GM18502 (cell line): ENCODE data around the gene PCK2.
"Not testable (repeated sequence)": the region's sequence is repeated elsewhere in the genome, so short reads cannot be mapped to it uniquely, and the experiment has no call there.

Experiments
- ATAC-seq: cut with Tn5 transposase; IDR thresholded peaks from one replicate; pipeline ENCODE4 v1.9.1; 2021; ENCODE audit warnings: mild to moderate bottlenecking; ENCODE audit not compliant: unreplicated experiment, poor library complexity

PCK2 gene

DNA sequence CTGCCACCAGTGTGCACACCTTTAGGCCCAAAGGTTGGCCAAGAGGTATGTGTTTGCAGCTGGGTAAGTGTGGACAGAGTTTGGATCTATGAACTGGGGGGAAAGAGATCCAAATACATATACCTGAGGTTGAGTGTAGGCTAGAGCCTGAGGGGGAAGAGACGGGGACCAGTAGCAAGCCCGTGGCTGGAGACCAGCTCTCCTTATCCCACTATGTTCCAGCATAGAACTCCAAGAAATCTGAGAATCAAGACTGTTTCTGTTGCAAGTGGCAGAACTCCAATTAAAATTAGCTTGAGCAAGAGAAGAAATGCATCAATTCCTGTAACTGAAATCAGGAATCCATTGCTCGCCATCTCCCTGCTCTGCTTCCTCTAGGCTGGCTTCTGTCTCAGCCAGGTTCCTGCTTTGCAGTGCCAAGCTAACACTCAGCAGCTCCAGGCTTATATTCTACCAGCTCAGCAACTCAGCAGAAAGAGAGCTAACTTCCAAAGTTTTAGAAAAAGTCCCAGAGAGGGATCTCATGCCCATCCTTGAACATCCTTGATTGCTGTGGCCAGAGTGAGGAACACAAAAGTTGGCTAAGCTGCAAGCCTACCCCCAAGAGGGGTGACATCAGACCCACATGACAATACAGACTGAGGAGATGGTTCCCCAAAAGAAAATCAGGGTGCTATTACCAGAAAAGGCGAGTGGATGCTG lies 1.5 kb upstream of the PCK2 start:
- ATAC-seq: no peak

DNA sequence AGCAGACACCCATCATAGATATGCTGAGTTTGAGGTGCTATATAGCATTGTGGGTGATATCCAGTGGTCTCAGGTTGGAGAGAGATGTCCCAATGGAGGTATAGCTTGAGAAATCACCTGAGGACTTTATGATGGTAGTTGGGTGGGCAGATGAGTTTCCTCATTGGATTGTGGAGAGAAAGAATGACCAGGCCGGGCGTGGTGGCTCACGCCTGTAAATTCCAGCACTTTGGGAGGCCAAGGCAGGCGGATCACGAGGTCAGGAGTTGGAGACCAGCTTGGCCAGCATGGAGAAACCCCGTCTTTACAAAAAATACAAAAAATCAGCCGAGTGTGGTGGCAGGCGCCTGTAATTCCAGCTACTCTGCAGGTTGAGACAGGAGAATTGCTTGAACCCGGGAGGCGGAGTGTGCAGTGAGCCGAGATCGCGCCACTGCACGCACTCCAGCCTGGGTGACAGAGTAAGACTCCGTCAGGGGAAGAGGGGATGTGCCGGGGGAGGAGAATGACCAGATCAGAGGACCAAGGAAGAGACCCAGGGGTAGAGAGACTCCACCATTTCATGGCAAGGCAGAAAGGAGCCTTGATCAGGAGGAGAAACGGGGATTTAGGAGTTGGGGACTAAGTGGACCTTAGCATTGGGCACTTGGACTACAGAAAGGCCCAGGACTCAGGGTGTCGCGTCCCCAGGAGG lies 757 bp upstream of the PCK2 start:
- ATAC-seq: no peak

DNA sequence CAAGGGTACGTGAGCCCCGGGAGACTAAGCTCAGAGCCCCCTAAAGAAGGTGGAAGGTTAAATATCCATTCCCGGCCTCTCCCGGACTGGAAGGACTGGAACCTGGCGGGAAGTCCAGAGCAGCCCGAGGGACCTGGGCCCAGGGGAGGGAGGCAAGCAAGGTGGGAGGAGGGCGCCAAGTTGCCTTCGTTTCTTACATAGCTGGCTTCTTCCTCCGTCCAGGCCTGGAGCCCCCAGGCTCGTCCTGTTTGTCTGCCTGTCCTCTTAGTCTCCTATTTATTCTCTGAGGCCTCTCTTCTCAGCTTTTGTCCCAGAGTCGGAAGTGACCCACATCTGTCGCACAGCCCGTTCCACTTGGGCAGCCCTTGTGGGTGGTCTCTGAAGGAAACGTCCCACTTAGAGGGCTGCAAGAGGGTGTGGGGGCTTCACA lies 745 bp downstream of the PCK2 start:
- ATAC-seq: peak; percentile 0

DNA sequence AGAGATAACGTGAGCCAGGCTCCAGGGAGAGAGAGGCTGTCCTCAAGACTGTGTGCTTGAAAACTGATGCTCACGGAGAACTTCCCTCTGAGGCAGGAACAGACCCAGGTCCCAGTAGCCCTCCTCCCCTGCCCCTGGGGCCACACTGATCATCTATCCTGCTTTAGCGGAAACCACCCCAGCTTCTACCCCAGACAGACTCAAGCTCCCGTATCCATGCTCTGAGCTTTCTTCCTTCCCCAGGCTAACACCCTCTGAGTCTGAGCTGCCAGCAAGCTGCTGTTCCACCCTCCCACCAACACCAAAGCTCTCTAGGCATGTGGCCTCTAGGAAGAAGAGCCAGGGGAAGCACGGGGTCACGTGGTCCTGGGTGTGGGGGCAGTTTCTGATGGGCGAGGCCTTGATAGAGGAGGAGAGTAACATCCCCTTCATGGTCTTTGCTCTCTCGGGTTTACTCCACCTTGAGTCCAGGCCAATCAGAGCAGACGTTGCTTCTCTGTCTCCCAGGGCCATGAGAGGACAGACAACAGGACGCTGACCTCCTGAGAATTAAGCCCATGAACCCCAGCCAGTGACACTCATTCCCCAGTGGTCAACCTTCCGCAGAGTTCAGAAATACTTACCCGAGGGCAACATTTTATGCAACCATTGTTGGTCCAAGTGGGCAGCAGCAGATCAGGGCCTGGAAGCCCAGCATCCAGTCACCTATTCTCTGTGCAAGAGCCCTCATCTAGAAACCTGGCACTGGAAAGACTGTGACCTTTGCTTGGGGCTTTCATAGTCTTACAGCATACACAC lies 1.4 kb downstream of the PCK2 start:
- peak; percentile 71 for ATAC-seq

DNA sequence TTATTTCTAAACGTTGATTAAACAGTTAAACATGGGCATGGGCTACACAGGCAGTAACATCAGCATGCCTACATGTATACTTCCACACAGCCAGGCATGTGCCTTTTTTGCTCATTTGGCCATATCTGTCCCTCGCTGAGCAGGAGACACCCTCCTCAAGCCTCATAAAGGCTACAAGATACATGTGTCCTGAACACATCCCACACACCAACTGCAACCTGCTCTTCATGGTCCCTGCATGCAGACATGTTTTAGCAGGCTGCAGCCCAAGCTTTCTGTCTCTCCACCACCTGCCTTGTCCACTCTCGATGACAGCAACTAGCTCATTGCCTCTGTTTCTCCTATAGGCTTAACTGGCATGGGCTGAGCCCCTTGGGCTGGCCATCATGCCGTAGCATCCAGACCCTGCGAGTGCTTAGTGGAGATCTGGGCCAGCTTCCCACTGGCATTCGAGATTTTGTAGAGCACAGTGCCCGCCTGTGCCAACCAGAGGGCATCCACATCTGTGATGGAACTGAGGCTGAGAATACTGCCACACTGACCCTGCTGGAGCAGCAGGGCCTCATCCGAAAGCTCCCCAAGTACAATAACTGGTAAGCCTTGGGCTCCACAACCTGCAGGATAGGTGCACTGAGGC lies 2.6 kb downstream of the PCK2 start:
- ATAC-seq: no peak

DNA sequence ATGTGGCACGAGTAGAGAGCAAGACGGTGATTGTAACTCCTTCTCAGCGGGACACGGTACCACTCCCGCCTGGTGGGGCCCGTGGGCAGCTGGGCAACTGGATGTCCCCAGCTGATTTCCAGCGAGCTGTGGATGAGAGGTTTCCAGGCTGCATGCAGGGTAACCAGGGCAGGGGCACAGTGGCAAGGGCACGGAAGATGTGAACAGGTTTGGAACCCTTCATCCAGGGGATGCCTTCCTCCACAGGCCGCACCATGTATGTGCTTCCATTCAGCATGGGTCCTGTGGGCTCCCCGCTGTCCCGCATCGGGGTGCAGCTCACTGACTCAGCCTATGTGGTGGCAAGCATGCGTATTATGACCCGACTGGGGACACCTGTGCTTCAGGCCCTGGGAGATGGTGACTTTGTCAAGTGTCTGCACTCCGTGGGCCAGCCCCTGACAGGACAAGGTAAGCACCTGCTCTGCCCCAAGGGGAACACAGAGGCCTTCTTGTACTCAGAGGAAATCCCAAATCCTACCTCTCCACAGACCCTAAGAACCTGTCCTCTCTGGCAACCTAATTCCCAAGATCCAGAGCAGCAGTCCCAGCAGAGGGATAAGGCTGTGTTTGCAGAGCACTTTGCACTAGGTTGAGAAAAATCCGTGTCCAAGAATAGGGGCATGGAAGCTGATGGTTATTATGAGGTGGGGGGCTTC lies 4.3 kb downstream of the PCK2 start:
- no peak for ATAC-seq

DNA sequence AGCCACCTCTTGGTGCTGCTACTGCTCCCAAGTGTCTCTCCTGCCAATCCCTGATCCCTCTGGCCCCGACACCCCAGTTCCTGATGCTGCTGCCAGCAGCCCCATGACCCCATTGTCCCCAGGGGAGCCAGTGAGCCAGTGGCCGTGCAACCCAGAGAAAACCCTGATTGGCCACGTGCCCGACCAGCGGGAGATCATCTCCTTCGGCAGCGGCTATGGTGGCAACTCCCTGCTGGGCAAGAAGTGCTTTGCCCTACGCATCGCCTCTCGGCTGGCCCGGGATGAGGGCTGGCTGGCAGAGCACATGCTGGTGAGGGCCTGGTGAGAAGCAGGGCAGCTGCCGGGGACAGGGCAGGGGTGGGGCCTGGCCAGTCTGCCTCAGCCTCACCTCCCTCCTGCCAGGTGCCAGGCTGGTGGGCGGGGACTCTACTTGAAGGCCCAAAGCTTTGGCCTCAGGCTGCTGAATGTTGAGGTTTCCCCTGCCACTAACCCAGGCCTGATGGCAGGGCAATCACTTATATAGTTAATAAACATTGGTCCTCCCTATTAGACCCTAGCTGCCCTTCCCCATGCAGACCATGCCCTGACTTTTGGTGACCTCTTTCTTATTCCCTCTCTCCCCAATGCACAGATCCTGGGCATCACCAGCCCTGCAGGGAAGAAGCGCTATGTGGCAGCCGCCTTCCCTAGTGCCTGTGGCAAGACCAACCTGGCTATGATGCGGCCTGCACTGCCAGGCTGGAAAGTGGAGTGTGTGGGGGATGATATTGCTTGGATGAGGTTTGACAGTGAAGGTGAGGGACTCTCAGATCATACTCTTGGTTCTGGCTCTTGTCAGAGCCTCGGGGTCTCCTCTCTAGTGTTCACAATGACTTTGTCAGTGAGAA lies 5.1 kb downstream of the PCK2 start:
- ATAC-seq: no peak

DNA sequence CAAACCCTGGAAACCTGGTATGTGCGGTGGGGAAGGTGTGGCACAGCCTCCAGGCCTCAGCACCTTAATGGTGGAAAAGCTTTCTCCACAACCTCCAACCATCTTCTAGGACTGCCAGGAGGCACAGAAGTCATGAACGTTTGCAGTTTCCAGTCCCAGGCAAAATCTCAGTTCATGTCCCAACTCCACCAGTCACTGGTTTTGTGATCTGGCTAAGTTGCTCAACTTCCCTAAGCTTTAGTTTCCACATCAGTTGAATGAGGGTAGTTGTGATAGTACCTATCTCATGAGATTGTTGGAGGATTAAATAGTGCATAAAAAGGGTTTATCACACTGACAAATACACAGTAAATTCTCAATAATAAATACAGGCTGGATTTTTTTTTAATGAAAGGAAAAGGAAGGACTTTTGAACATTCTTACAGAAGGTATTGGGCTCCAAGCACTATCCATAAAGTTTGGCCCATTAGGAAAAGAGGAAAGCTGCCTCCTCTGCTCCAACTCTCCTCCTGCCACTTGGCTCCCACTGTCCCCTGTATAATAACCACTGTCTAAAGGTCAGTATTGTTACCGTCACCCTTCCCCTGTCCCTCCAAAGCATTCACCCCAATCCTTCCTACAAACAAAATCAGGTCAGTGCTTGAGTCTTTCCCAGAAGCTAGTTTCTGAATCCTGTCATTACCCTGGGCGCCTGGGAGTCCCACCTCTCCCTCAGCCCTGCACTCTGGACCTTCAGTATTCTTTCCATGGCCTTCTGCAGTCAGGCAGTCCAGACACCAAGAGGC lies 6.3 kb downstream of the PCK2 start:
- ATAC-seq: no peak

DNA sequence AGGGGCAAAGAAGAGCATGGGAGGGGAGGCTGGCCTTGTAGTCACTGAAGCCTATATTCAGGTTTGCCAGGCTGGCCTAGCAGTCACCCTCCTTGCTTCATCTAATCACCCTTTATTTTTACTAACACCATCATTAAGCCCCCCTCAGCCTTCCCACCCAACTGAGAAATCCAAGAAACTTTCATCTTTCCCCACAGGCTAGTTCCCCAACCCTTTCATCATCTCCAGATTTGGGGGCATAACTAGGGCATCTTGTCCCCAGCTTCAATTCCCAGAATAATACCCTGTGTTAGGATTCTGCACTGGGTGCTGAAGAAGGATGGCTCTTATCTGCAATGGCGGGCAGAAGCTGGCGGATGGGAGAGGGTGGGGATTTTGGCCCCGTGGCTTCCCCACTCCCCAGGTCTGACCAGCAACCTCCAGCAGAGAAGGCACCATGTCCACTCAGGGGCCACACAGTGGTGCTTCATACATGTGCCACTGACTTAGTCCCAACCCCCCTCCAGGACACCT lies 6.9 kb downstream of the PCK2 start:
- ATAC-seq: no peak

DNA sequence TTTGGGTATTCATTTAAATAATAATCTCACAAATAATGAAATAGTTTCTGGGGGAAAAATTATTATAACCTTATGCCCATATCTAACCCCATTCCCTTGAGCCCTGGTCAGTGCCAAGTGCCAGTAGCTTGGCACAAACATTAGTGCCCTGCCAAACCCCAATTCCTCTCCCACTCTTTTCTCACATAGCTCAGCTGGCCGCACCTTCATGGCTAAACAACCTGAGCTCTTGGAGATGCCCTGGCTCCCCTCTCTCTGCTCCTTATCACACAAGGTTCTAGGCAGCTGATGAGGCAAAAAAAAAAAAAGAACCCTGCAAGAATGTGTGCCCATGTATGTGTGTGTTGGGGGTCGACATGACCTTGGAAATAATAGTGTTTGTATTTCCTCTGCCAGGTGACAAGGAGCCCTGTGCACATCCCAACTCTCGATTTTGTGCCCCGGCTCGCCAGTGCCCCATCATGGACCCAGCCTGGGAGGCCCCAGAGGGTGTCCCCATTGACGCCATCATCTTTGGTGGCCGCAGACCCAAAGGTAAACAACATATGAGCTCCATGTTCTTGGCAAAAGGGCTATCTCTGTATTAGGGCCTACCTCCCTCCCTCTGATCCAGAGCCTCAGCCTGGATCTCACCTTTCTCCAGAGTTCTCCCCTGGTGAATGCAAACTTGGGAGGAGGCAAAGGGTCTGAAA lies 8.4 kb downstream of the PCK2 start:
- no peak for ATAC-seq

DNA sequence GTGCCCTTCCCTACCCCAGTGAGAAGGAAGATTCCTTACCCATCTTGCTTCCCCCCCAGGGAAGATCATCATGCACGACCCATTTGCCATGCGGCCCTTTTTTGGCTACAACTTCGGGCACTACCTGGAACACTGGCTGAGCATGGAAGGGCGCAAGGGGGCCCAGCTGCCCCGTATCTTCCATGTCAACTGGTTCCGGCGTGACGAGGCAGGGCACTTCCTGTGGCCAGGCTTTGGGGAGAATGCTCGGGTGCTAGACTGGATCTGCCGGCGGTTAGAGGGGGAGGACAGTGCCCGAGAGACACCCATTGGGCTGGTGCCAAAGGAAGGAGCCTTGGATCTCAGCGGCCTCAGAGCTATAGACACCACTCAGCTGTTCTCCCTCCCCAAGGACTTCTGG lies 9.3 kb downstream of the PCK2 start:
- no peak for ATAC-seq

DNA sequence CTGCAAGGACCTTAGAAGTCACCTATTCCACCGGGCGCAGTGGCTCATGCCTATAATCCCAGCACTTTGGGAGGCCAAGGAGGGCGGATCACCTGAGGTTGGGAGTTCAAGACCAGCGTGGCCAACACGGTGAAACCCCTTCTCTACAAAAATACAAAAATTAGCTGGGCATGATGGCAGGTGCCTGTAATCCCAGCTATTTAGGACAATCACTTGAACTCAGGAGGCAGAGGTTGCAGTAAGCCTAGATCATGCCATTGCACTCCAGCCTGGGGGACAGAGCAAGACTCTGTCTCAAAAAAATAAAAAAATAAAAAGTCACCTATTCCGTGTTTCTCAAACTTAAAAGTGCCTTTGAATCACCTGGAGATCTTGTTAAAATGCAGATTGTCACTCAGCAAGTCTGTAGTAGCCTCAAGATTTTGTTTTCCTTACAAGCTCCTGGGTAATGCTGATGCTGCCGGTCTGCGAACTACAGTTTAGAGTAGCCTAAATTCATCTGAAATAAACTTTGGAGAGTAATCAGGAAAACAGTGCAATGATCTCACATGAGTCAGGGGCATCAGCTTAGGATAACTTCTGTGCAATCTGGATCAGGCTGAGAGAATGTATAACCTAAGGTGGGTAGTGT lies 11.6 kb downstream of the PCK2 start:
- ATAC-seq: not testable (repeated sequence)

DNA sequence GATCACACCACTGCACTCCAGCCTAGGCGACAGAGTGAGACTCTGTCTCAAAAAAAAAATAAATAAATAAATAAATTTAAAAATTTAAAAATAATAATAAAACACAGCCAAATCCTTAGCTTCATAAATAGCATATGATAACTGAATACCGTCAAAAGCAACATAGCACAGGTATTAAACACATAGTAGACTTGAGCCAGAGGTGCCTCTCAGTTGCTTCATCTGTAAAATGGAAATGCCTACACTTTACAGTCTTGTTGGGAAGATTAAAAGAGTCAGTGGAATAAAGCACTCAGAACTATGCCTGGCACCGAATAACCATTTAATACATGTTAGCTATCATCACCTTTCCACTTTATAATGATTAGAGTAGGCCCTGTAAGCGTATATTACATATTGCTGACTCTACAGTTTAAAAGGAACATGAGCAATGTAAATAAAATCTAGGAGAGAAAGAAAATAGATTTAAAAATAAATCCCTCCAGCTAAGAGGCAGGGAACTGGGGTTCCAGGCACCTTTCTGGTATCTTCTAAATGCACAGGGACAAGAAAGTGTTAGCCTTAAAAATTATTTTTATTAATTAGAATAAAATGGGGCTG lies 12.7 kb downstream of the PCK2 start:
- no peak for ATAC-seq

DNA sequence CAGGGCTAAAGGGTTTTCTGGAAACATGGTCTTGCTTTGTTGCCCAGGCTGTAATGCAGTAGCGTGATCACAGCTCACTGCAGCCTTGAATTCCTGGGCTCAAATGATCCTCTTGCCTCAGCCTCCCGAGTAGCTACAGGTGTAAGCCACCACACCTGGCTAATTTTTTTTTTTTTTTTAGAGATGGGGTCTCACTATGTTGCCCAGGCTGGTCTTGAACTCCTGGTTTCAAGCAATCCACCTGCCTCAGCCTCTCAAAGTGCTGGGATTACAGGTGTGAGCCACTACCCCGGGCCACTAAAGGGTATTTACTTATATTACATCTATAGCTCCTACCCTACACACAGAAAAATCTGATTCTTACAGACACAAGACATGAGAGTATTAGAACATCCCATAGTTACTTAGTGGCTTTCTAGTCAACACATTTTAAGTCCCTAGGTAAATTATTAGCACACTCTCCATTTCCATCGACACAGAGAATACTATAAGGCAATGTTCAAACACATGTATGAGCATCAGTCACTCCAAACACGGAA lies 14.3 kb downstream of the PCK2 start:
- no peak for ATAC-seq

DNA sequence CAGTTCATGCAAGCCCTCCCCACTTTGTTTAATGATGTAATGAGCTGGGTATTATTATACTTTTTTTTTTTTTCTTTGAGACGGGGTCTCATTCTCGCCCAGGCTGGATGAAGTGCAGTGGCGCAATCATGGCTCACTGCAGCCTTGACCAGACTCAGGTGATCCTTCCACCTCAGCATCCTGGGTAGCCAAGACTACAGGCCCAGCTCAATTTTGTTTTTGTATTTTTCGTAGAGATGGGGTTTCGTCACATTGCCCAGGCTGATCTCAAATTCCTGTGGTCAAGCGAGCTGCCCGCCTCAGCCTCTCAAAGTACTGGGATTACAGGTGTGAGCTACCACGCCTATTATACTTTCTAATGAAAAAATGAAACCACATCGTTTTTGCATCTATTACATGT lies 15.9 kb downstream of the PCK2 start:
- no peak for ATAC-seq

DNA sequence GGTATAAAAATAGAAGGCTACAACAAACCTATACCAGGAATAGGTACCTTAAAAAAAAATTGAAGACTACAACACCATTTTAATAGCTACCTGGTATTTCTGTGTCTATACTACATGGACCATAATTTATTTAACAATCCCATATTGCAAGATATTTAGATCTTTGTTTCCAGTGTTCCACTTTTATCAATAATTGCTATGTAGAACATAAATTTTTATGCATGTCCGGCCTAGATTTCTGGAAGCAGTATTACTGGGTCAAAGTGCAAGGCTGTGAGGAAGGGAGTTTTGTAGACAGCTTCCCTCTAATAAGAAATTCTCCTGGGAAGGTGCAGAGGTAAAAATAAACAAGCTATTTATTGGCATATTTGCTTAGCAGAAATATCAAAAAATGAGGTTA lies 16.4 kb downstream of the PCK2 start:
- ATAC-seq: no peak

DNA sequence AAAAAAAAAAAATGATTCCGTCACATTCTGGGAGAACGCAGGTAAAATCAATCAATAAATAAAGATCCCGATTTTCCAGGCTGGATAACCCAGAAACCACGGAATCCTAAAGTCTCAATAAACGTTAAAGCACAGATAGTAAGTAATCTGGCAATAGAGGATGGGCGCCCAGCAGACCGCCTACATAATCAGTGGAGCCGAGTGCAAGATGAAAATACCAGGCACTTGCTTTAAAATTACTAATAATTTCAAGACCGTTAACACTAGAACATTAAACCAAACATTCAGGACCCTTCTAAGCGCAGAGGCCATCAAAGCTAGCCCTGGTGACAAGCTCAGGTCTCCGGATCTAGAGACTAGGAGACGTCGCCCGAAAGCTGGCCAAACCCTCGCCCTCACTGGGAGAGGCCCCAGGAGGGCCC lies 19.3 kb downstream of the PCK2 start:
- no peak for ATAC-seq
